ENCODE data around the gene CKS1B.
"Not testable (repeated sequence)": the region's sequence is repeated elsewhere in the genome, so short reads cannot be mapped to it uniquely, and the experiment has no call there.

Gene CKS1B

DNA sequence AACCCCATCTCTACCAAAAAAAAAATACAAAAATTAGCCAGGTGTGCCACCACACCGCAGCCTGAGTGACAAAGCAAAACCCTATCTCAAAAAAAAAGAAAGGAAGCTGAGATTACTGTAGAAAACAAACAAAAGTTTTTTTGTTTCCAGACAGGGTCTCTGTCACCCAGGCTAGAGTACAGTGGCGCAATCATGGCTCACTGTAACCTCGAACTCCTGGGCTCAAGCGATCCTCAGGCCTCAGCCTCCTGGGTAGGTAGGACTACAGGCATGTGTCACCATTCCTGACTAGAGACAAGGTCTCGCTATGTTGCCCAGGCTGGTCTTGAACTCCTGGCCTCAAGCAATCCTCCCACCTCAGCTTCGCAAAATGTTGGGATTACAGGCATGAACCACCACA is 10.1 kb upstream of the CKS1B start:
- no peak for DNase-seq (ENCODE audit: low spot score)

DNA sequence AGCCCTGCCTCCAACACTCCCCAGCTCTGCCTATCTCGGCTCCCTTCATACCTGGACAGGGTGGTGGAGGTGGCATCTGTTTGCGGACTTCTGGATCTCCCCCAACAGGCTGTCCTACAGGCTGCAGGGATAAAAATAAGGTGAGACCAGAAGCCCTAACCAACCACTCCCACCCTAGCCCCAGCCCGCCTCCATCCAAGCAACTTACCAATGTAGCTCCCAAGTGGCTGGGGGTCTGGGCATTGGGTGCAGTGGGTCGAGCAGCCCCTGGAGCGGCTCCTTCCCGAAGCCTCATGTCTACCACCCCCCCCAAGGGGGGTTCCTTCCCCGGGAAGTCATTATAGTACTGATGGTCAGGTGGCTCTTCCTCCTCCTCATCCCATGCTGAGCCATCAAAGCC is 8.4 kb upstream of the CKS1B start:
- no peak for DNase-seq (ENCODE audit: low spot score)

DNA sequence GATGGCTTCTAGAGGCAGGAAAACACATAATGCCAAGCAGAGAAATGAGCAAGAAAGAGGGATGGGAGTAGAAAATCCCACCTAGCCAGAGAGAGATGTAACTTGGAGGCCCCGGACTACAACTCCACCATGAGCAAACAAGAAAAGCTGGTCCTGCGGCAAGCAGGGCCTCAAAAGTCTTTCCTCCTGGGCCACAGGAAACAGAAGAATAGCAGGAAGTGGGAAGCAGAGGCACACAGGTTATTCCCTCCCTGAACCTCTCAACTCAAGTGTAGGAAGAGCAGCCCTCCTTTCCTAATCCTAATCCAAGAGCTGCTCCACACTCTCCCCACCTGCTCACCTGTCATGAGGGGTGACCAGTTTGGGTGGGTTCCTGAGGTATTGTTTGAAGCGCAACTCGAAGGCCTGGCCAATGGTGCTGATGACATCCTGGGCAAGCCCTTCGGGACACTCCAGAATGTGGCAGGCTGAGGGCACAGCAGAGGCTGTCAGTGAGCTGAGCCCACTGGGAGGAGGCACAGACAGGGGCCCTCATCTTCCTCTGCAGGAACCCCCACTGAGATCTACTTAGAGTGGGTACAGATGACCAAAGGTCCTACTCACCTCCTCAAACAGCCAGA is 7.0 kb upstream of the CKS1B start:
- no peak for DNase-seq (ENCODE audit: low spot score)

DNA sequence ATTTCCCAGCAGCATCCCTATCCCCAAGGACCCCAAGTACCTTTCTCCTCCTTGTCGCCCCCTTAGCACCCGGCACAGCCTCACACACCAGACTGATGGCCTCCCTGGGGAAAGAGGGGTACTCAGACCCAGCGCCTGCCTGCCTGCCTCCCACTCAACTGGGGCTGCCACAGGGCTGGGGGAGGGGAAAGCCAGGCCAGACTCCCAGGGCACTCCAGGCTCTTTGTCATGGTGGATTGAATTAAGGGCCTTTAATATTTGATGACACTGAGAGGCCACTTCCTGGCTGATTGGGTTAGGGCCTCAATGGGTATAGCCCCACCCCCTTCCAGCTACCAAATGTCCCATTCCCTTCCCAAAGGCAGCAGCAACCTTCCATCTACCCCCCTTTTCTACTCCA is 5.8 kb upstream of the CKS1B start:
- no peak for DNase-seq (ENCODE audit: low spot score)

DNA sequence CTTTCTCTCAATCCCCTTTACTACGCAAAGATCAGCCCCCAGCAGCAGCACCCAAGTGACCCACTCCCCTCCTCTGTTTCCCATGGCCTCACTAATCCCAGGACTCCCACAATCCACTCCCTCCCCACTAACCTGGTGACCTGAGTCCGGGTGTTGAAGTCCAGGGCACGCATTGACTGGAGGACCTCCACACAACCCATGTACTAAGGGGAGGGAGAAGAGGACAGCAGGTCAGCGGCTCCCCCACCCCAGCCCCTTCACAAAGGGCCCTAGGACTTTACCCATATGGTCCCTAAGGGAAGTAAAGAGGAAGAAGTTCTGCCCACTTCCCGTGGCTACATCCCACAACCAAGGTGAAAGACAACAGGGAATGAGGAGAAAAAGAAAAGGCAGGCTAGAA is 5.2 kb upstream of the CKS1B start:
- no peak for DNase-seq (ENCODE audit: low spot score)

DNA sequence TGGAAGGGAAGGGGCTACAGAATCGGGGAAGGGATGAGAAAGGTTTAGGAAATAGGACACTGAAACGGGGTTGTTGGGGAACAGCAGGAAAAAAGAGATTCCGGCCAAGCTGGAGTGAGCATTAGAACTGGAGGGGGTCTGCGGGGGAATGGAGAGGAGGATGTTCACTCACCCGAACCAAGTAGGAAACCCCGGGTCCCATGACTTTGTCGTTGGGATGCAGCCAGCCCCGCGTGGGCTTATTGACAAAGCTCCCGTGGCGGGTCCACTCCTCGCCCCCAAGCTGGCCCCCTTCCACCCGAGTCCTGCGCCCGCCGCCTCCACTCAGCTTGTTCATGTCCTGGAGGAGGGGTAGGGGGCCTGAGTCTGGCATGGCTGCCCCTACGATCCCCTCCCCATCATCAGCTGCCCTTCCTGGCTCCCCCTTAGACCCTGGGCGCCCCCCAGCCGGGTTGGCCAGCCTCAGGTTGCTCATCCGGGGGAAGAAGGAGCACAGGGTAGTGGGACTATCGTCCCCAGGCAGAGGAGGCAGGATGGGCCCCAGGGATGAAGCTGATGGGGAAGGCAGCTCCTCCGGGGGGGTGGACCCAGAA is 4.5 kb upstream of the CKS1B start:
- no peak for DNase-seq (ENCODE audit: low spot score)

DNA sequence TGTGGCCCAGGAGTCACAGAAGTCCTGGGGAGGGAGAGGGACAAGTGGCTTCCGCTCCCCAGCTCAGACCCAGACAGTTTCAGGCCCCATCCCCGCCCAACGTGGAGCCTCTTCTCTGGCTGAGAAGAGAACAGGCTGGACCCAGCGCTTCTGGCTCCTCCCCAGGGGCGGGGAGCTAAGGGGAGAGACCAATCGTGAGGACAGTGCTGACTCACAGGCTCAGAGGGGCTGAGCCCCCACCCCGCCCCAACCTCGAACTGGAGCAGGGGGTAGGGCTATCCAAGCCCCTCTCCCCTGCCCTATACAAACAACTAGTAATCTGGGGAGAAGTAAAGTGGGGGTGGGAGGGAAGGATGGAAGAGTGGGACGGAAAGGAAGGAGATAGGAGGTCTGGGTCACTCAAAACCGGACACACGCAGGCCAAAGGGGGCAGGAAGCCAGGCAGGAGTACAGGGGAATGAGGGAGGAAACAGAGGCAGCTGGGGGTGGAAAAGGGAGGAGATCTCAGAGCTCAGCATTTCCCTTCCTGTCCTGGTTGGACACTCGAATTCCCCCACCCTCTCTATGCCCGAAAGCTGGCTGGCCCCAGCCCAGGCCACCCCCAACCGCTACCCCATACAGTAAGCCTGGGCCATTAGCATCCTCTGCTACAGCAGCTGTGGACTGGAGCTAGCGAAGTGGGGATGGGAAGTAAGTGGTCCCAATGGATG is 3.7 kb upstream of the CKS1B start, which contains the start of gene SHC1:
Gene SHC1, minus strand, starts transcription at position 117 of the 710 bp plus-strand sequence. CDS start 221 bp downstream, outside the sequence.
- peak; percentile 89 for DNase-seq (ENCODE audit: low spot score)

DNA sequence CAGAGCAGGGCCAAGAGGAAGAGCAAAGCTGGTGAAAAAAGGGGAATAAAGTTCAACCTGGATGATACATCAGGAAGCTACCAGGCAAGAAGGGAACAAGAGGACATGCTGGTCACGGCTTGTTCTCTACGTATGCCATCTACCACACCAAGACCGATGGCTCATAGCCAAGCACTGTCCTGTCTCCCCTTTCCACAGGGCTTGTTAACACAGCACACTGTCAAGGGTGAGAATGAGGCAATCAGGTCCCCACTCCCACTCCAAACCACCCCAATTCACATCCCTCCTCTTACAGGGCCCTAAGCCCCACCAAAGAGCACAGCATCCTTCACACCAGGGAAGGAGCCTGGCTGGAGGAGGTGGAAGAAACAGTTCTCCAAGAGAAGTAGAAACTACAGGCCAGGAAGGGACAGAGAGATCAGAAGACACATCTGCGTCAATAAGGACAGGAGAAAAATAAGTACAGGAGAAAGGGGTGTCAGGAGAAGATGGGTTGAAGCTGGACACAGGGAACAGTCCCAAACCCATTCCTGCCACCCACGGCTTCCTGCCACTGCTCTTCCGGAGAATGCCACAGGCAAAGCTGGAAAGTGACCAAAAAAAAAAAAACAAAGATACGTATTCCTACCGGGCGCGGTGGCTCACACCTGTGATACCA is 3.0 kb upstream of the CKS1B start:
- no peak for DNase-seq (ENCODE audit: low spot score)

DNA sequence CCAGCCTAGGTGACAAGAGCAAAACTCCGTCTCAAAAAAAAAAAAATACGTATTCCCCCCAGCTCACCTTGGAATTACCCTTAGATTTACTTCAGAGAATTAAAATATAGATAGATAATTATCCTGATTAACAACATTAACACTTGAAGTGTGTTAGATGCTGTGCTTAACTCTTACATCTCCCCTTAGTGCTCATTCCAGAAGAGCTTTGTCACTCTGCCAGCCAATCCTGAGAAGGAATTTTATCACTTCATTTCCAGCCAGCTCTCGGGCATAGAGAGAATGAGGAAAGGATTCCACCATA is 2.3 kb upstream of the CKS1B start:
- no peak for DNase-seq (ENCODE audit: low spot score)

DNA sequence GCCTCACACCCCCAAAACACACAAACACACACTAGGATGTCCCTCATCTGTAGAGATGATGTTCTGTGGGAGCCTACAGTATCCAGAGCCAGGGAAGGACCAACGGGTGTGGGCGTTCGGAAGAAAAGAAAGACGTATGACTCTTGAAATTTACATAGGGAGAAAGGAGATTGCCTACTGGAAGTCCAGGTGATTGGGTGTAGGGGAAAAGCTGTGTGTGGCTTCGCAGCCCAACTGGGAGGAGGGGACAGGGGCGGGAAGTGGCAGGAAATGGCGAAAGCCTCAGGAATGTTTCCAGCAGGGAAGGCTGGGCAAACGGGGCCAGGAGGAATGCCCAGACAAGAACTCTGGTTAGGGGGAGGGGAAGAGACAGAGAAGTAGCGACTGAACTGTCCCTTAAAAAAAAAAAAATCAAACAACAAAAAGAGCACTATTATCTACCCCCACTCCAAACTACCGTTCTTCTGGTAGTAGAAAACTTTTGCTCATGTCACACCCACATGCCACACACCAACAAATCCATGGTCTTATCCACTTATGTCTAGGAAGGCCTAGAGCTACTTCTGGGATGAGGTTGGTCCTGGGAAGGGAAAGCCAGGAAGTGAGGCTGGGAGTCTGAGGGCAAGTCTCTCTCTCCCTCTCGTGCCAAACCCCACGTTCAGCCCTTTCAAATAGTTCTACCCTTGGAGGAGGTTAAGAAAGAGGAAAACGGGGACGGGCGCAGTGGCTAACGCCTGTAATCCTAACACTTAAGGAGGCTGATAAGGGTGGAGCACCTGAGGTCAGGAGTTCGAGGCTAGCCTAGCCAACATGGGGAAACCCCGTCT is 1.8 kb upstream of the CKS1B start:
- DNase-seq (ENCODE audit: low spot score): no peak

DNA sequence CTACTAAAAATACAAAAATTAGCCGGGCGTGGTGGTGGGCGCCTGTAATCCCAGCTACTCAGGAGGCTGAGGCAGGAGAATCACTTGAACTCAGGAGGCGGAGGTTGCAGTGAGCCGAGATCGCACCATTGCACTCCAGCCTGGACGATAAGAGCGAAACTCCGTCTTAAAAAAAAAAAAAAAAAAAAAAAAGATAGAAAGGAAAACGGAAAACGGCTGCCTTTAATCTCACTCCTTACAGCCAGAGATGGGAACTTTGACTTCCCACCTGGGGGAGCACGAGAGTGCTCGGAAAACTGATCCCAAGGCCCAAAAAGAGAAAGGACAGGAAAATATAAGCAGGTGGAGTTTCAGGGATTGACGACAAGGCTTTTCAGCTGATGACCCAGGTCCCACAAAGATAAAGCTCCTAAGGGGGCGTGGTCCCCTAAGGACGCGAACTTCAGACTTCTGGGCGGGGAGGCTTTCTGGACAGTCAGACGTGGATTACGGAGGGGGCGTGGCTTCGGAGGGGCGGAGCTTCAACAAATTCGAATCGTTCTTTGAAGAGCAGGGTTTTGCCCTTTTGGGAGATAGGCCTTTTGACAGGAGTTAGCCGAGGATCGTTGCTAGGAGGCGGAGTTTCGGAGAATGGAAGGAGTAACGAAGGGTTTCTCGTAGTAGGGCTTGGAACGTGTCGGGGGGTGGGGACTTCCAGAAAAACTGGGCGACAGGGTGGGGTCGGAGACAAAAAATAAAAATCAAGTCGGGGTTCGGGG is 958 bp upstream of the CKS1B start:
- DNase-seq (ENCODE audit: low spot score): peak; percentile 83

DNA sequence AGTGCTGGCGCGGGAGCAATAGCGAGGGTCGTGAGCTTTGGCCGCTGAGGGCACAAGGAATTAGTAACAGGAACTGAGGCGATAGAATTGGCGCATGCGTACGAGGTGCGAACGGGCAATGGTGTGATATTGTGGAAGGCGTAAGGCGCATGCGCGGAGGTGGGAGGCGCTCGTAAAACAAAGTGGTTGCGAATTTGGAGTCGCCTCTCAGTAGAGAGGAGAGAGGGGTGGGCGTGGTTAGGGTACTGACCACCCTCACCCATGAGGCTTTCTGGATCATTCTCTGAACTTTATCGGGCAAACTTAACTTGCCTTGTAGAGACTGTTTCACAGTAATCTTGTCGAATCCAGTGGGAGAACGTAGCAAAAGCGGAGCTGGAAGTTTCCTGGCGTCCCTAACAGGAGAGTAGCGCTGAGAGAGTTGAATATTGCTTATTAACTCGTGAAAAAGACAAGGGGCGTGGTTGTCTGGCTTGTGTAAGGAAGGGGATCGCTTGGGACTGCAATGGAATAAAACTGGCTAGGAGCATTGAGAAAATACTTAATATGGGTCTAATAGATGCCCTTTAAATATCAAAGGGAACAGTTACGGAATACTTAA is 427 bp downstream of the CKS1B start:
- DNase-seq (ENCODE audit: low spot score): peak; percentile 89

DNA sequence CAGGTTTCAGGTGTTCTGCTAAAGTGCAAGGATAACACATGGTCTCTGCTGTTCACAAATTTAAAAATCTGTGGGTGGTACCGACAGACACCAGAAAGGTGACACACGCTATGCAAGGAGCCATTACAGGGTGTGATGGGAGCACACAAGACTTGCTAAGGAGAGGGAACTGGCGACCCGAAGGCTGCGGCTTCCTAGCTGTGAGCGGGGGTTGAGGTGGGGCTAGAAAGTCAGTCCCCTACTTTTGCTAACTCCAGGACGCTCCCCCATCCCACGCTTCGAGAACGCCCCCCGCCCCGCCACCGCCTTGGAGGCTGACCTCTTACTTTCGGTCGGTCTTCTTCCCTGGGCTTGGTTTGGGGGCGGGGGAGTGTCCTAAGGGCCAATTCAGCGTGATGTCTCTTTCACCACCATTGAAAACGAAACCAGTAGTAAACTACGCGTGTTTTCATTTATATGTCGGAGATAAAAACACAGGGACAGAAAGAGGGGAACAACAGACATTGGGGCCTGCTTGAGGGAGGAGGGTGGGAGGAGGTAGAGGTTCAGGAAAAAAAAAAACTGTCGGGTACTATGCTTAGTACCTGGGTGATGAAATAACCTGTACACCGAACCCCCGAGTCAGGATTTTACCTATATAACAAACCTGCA is 1.1 kb downstream of the CKS1B start:
- DNase-seq (ENCODE audit: low spot score): no peak

DNA sequence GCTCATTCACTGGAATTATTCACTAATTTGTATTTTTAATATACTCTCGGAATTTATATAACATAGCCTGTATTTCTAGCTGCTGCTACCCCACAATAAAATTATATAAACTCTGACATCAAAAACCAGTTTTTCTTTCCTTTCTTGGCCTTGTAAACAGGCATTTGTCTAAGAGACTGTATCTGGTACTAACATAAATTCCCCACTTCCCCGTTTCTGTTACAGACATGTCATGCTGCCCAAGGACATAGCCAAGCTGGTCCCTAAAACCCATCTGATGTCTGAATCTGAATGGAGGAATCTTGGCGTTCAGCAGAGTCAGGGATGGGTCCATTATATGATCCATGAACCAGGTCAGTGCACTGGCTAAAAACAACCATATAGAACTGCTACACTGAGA is 3.3 kb downstream of the CKS1B start:
- DNase-seq (ENCODE audit: low spot score): not testable (repeated sequence)

DNA sequence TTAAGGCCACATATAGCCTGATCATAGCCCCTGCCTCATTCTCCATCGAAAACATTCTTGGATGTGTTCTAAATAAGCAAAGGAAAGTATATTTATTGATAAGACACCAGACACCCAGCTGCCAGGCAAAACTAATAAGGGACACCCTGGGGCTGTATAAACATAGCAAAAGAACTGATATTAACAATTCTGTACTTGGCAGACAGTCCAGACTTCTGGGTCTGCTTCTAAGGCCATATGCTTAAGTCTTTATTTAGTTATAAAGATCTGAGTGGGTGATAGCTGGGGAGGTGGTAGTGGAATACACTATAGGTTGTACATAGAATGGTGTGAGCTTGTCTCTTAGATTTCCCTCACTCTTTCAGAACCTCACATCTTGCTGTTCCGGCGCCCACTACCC is 3.9 kb downstream of the CKS1B start:
- no peak for DNase-seq (ENCODE audit: low spot score)

DNA sequence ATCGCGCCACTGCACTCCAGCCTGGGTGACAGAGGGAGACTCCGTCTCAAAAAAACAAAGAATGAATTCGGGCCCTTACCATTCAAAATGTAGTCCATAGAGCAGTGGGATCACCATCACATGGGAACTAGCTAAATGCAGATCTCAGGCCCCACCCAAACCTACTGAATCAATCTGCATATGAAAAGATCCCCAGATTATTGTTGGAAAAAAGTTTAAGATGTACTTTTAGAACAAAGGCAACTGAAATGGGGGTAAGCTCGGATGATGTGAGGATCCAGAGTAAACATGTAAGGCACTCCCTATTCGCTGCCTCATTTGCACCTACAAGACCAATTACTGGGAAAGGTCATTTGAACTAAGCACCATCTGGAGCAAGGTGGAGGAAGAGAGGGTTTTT is 7.9 kb downstream of the CKS1B start:
- no peak for DNase-seq (ENCODE audit: low spot score)

DNA sequence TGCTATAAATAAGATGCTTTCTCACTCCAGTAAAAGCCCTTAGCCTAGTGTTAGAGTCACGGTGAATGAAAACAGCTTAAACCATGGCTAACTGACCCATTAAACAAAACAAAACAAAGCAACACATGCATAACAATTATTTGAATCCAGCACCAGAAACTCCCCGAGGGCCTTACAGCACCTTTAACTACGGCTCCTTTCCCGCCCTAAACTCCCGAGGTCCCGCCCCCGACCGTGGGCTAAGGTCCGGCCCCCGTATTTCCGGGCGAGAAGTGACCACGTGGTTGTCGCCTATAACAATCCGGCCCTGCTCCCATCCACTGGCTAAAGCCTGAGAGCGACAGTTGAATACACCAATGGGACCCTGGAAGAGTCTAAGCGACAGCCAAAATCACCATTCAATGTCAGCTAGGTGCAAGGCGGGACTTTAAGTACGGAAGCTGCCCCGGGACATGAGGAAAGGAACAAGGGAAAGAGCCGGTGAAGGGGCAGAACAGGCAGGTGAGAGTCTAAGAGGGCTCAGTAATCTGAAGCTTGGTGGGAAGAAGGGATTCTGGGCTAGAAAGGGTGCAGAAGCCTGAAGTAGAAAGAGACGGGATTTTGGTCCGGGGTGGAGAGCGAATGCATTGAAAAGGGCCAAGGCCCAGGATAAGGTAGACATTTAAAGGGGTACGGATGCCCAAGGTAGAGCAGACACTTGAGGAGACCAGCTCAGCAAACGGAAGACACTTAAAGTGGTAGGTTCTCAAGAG is 8.6 kb downstream of the CKS1B start, which contains the start of gene FLAD1:
Gene FLAD1, plus strand, starts transcription at position 448 of the 752 bp plus-strand sequence. CDS start 351 bp downstream, outside the sequence.
- DNase-seq (ENCODE audit: low spot score): peak; percentile 98

DNA sequence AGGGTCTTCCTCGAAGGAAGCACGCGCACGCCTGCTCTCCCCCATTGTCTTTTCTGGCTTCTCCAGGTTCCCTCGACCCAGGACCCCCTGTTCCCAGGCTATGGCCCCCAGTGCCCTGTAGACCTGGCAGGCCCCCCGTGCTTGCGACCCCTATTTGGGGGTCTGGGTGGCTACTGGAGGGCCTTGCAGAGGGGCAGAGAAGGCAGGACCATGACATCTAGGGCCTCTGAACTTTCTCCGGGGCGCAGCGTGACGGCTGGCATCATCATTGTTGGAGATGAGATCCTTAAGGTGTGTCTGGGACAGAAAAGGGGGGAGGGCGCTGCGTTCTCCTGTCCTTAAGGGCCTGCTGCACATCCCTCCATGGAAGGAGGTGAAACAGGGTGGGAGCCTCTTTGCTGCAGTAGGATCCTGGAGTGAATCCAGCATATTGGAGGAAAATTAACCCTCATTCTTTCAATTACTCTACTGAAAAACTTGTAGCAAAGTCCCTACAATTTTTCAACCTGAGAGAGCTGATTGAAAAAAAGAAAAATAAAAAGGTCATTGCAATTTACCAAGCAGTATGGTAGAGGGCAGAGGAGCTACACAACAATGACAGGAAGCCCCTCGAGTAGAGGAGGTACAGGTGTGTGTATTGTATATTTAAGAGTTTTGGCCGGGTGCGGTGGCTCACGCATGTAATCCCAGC is 9.4 kb downstream of the CKS1B start:
- no peak for DNase-seq (ENCODE audit: low spot score)

DNA sequence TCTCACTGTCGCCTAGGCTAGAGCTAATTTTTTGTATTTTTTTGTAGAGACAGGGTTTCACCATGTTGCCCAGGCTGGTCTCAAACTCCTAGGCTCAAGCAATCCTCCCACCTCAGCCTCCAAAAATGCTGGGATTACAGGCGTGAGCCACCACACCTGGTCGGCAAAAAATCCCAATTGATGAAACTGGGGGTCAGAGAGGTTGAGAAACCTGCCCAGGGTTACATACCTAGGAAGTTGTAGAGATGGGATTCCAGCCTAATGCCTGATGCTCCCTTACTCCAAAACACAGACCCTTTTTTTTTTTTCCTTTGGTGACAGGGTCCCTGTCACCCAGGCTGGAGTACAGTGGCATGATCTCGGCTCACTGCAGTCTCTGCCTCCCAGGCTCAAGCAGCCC is 12.3 kb downstream of the CKS1B start:
- not testable (repeated sequence) for DNase-seq (ENCODE audit: low spot score)

Measured in D341Med (cell line).